HepG2 (cell line): ENCODE measurements around the gene INF2. TPM values are rescaled to one million over a fixed set of nuclear protein-coding genes. Genes with fewer than 3 reads are reported as not detected.
A peak's percentile ranks its signal among the peaks of the same experiment; 100 is the strongest.

Experiments used
- ADNP ChIP-seq: sonication (generic); formaldehyde crosslinking; IDR thresholded peaks from 2 replicates; pipeline ENCODE4 v1.4.0; 2020; ENCODE audit warnings: missing genetic modification reagents
- ATM ChIP-seq: fragments of 450-650 bp; IDR thresholded peaks from 2 replicates; pipeline ENCODE4 v1.7.1; 2017; ENCODE audit warnings: mild to moderate bottlenecking, borderline replicate concordance
- CEBPG ChIP-seq: IDR thresholded peaks from 2 replicates; pipeline ENCODE4 v1.6.1; 2016
- CREB1 ChIP-seq, 2 experiments: fragments of 450-650 bp in 1 of 2; IDR thresholded peaks; 2 replicates each; pipeline ENCODE4 v1.6.1; 2016 to 2017; ENCODE audit warnings: control low read depth in 1 of 2, mild to moderate bottlenecking in 1 of 2, missing compliant biosample characterization in 1 of 2, missing genetic modification characterization in 1 of 2
- ELF4 ChIP-seq: sonication (generic); formaldehyde crosslinking; IDR thresholded peaks from 2 replicates; pipeline ENCODE4 v1.5.0; 2020; ENCODE audit warnings: missing genetic modification reagents, mild to moderate bottlenecking, moderate library complexity, borderline replicate concordance
- FIP1L1 ChIP-seq: fragments of 200-400 bp; formaldehyde crosslinking; IDR thresholded peaks from 2 replicates; pipeline ENCODE4 v1.6.1; 2018; ENCODE audit warnings: low read depth, mild to moderate bottlenecking, low read length, moderate library complexity, borderline replicate concordance; ENCODE audit not compliant: insufficient read depth
- GTF3A ChIP-seq: sonication (generic); formaldehyde crosslinking; conservative IDR thresholded peaks from 2 replicates; pipeline ENCODE4 v1.4.0; 2020; ENCODE audit warnings: mild to moderate bottlenecking, missing genetic modification reagents
- HMGA1 ChIP-seq: sonication (generic); formaldehyde crosslinking; conservative IDR thresholded peaks from 2 replicates; pipeline ENCODE4 v1.4.0; 2020; ENCODE audit warnings: missing genetic modification reagents
- IKZF4 ChIP-seq: sonication (generic); formaldehyde crosslinking; IDR thresholded peaks from 2 replicates; pipeline ENCODE4 v1.5.1; 2020; ENCODE audit warnings: borderline replicate concordance, mild to moderate bottlenecking, low read depth, missing genetic modification reagents; ENCODE audit errors: not compliant biosample characterization
- IRX3 ChIP-seq: sonication (generic); formaldehyde crosslinking; IDR thresholded peaks from 2 replicates; pipeline ENCODE4 v1.8.1; 2023; ENCODE audit warnings: mild to moderate bottlenecking, low read depth, missing genetic modification reagents, borderline replicate concordance
- KMT2B ChIP-seq: IDR thresholded peaks from 2 replicates; pipeline ENCODE4 v1.6.1; 2016; ENCODE audit warnings: missing genetic modification reagents, missing compliant biosample characterization
- MAF1 ChIP-seq: sonication (generic); formaldehyde crosslinking; IDR thresholded peaks from 2 replicates; pipeline ENCODE4 v1.5.0; 2020; ENCODE audit warnings: missing genetic modification reagents, borderline replicate concordance
- NKX3-1 ChIP-seq: sonication (generic); formaldehyde crosslinking; IDR thresholded peaks from 2 replicates; pipeline ENCODE4 v1.5.0; 2020; ENCODE audit warnings: missing genetic modification reagents
- ONECUT2 ChIP-seq: sonication (generic); formaldehyde crosslinking; IDR thresholded peaks from 2 replicates; pipeline ENCODE4 v1.4.0; 2020; ENCODE audit warnings: missing genetic modification reagents
- PBX2 ChIP-seq: IDR thresholded peaks from 2 replicates; pipeline ENCODE4 v1.6.1; 2016; ENCODE audit warnings: control low read depth
- POGZ ChIP-seq: sonication (generic); formaldehyde crosslinking; IDR thresholded peaks from 2 replicates; pipeline ENCODE4 v1.4.0; 2020; ENCODE audit warnings: mild to moderate bottlenecking, missing genetic modification reagents
- SMC3 ChIP-seq: IDR thresholded peaks from 2 replicates; pipeline ENCODE4 v1.6.1; 2011; ENCODE audit warnings: low read length, improper control_type of control experiment
- SNAPC2 ChIP-seq: sonication (generic); formaldehyde crosslinking; IDR thresholded peaks from 2 replicates; pipeline ENCODE4 v1.8.1; 2022; ENCODE audit warnings: mild to moderate bottlenecking, missing genetic modification reagents
- SRSF9 ChIP-seq: fragments of 200-400 bp; formaldehyde crosslinking; IDR thresholded peaks from 2 replicates; pipeline ENCODE4 v1.6.1; 2018; ENCODE audit warnings: borderline replicate concordance, mild to moderate bottlenecking, low read depth, low read length; ENCODE audit not compliant: insufficient read depth, poor library complexity, severe bottlenecking
- TFAP4 ChIP-seq: sonication (generic); IDR thresholded peaks from 2 replicates; pipeline ENCODE4 v1.6.1; 2016; ENCODE audit warnings: low read depth, borderline replicate concordance
- ZBTB43 ChIP-seq: sonication (generic); formaldehyde crosslinking; conservative IDR thresholded peaks from 2 replicates; pipeline ENCODE4 v1.4.0; 2020; ENCODE audit warnings: missing genetic modification reagents
- ZFP36L2 ChIP-seq: sonication (generic); formaldehyde crosslinking; IDR thresholded peaks from 2 replicates; pipeline ENCODE4 v1.4.0; 2020; ENCODE audit warnings: missing genetic modification reagents
- ZNF20 ChIP-seq: sonication (generic); formaldehyde crosslinking; IDR thresholded peaks from 2 replicates; pipeline ENCODE4 v1.4.0; 2020; ENCODE audit warnings: mild to moderate bottlenecking, moderate library complexity, missing genetic modification reagents
- ZNF652 ChIP-seq: IDR thresholded peaks from 2 replicates; pipeline ENCODE4 v1.6.1; 2016; ENCODE audit warnings: low read depth, borderline replicate concordance
- ZSCAN22 ChIP-seq: sonication (generic); formaldehyde crosslinking; IDR thresholded peaks from 2 replicates; pipeline ENCODE4 v1.4.0; 2020; ENCODE audit warnings: mild to moderate bottlenecking, missing genetic modification reagents
- ZSCAN5A ChIP-seq: sonication (generic); formaldehyde crosslinking; IDR thresholded peaks from 2 replicates; pipeline ENCODE4 v1.8.0; 2022; ENCODE audit warnings: mild to moderate bottlenecking, missing genetic modification reagents, borderline replicate concordance
- polyA plus RNA-seq, 8 experiments: library from polyadenylated mRNA; depleted of rRNA in 3 of 8; stranded (reverse) in 7 of 8; unstranded in 1 of 8; fragments of >200 nt; fragmentation: Illumina TruSeq in 4 of 8; extraction: Trizol in 4 of 8; gene quantifications; 2 replicates each; pipeline versions ENCODE4 v1.2.1 to v1.2.3, GENCODE V29; 2011 to 2016; ENCODE audit warnings: low read depth in 4 of 8, missing spikeins in 1 of 8, mixed read lengths in 1 of 8; ENCODE audit not compliant: insufficient read depth in 1 of 8
- total RNA-seq, 5 experiments: library from RNA; depleted of rRNA; stranded (reverse); fragments of >200 nt; fragmentation: Illumina TruSeq; extraction: Trizol; gene quantifications; 2 replicates each; pipeline ENCODE4 v1.2.3, GENCODE V29; 2016; ENCODE audit warnings: low read depth in 1 of 5

The INF2 gene
- total and polyA plus RNA-seq, 2 of the 13 experiments (the other 11 are each of a cell fraction or from before 2014, with no cell fraction given) = 16.4 to 26.4 TPM

GRCh38 chr14:104735830-104736642, 46.6 kb downstream of the INF2 start (continued):
- TF ChIP-seq ZBTB43 (no peak), KMT2B (peak; percentile 77; the same call in 1 of the 2 replicates), SNAPC2 (CRISPR knock-in tag) (no peak), ATM (no peak), ZNF652 (no peak), ADNP (CRISPR knock-in tag) (no peak), ZFP36L2 (CRISPR knock-in tag) (peak; percentile 65; the same call in 1 of the 2 replicates), IKZF4 (CRISPR knock-in tag) (peak; percentile 80), ZSCAN5A (CRISPR knock-in tag) (no peak), CREB1 (IDR thresholded peaks at IDR 0.05) (peak; percentile 17; the same call in 1 of the 2 replicates), CREB1 (CRISPR knock-in tag; IDR thresholded peaks at IDR 0.05) (no peak; the same call in 1 of the 2 replicates), ELF4 (CRISPR knock-in tag) (peak; percentile 79; the same call in 1 of the 2 replicates), SRSF9 (no peak), MAF1 (no peak), POGZ (peak; percentile 45; the same call in 1 of the 2 replicates), FIP1L1 (no peak; the same call in 1 of the 2 replicates), TFAP4 (peak; percentile 82; the same call in 1 of the 2 replicates), IRX3 (CRISPR knock-in tag) (no peak), SMC3 (no peak), ZSCAN22 (no peak), HMGA1 (CRISPR knock-in tag) (no peak), NKX3-1 (no peak), ONECUT2 (CRISPR knock-in tag) (no peak), PBX2 (CRISPR knock-in tag) (no peak), GTF3A (no peak), CEBPG (peak; percentile 90), ZNF20 (CRISPR knock-in tag) (no peak)
